ENCODE data around the gene MCU. TPM values are rescaled to one million over a fixed set of nuclear protein-coding genes. Genes with fewer than 3 reads are reported as not detected.

Gene MCU
- polyA plus RNA-seq, 1 donor from 2014 or later, result 22.9 TPM

DNA sequence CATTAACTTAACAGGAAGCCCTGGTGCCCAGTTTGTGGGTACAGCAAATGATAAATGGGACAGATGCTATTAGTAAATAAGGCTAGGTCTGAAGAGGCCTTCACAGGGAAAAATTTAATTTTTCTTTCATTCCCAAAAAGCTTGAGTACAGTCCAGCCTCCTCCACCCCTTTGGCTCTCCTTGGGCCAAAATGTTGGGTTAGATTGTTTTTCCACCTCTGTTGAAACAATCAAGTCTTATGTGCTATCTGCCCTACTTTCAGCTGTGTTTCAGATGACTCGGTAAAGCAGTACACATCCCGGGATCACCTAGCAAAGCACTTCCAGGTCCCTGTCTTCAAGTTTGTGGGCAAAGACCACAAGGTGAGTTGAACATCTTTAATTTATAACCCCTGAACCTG is 238.3 kb downstream of the MCU start:
- Histone ChIP-seq H3F3A (ENCODE audit: insufficient read depth, low read length, poor library complexity, severe bottlenecking) (no peaks in the 10 kb centered on the region), H2AFZ (ENCODE audit: low read depth, low read length) (no peak overlapping the region), H4K20me1 (ENCODE audit: insufficient read depth) (no peaks in the 10 kb centered on the region), H3K4me3 (ENCODE audit: low read length) (no peak overlapping the region), H3K9ac (ENCODE audit: low read length) (no peak overlapping the region), H3K4me2 (ENCODE audit: low read length) (no peak overlapping the region), H3K9me2 (ENCODE audit: insufficient read depth, low read length) (no peaks in the 10 kb centered on the region), H3K27me3 (ENCODE audit: insufficient read depth, low read depth, low read length) (no peaks in the 10 kb centered on the region), H3K9me3 (ENCODE audit: low read length) (no peaks in the 10 kb centered on the region), H3K27ac (ENCODE audit: low read length) (no peak overlapping the region), H3K36me3 (ENCODE audit: insufficient read depth, low read length) (no peaks in the 10 kb centered on the region), H3K79me2 (replicated peaks; ENCODE audit: insufficient read depth, low read length) (no peaks in the 10 kb centered on the region)
- no peak for TF ChIP-seq RAD21 (conservative IDR thresholded peaks at IDR 0.05)
- TF ChIP-seq, protein P1, sequence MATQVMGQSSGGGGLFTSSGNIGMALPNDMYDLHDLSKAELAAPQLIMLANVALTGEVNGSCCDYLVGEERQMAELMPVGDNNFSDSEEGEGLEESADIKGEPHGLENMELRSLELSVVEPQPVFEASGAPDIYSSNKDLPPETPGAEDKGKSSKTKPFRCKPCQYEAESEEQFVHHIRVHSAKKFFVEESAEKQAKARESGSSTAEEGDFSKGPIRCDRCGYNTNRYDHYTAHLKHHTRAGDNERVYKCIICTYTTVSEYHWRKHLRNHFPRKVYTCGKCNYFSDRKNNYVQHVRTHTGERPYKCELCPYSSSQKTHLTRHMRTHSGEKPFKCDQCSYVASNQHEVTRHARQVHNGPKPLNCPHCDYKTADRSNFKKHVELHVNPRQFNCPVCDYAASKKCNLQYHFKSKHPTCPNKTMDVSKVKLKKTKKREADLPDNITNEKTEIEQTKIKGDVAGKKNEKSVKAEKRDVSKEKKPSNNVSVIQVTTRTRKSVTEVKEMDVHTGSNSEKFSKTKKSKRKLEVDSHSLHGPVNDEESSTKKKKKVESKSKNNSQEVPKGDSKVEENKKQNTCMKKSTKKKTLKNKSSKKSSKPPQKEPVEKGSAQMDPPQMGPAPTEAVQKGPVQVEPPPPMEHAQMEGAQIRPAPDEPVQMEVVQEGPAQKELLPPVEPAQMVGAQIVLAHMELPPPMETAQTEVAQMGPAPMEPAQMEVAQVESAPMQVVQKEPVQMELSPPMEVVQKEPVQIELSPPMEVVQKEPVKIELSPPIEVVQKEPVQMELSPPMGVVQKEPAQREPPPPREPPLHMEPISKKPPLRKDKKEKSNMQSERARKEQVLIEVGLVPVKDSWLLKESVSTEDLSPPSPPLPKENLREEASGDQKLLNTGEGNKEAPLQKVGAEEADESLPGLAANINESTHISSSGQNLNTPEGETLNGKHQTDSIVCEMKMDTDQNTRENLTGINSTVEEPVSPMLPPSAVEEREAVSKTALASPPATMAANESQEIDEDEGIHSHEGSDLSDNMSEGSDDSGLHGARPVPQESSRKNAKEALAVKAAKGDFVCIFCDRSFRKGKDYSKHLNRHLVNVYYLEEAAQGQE (IDR thresholded peaks at IDR 0.05; ENCODE audit: borderline replicate concordance), result no peak

GRCh38 chr10:72932259-72933015 is 240.5 kb downstream of the MCU start:
- H3K79me2 ChIP-seq (replicated peaks; ENCODE audit: insufficient read depth, low read length), result no peaks in the 10 kb centered on the region
- H4K20me1 ChIP-seq (ENCODE audit: insufficient read depth), result no peaks in the 10 kb centered on the region
- H3K9ac ChIP-seq (ENCODE audit: low read length), result no peak overlapping the region
- no peak overlapping the region for H3K4me2 ChIP-seq (ENCODE audit: low read length)
- TF ChIP-seq, protein P1 (IDR thresholded peaks at IDR 0.05; ENCODE audit: borderline replicate concordance), result no peak
- TF ChIP-seq EP300 (conservative IDR thresholded peaks at IDR 0.05; ENCODE audit: poor library complexity, severe bottlenecking), result no peak
- no peaks in the 10 kb centered on the region for H3K36me3 ChIP-seq (ENCODE audit: insufficient read depth, low read length)
- H3K9me2 ChIP-seq (ENCODE audit: insufficient read depth, low read length), result no peaks in the 10 kb centered on the region
- no peak overlapping the region for H2AFZ ChIP-seq (ENCODE audit: low read depth, low read length)
- no peak overlapping the region for H3K4me3 ChIP-seq (ENCODE audit: low read length)
- no peak overlapping the region for H3K27ac ChIP-seq (ENCODE audit: low read length)
- H3K9me3 ChIP-seq (ENCODE audit: low read length), result no peaks in the 10 kb centered on the region
- no peaks in the 10 kb centered on the region for H3K27me3 ChIP-seq (ENCODE audit: insufficient read depth, low read depth, low read length)
- H3F3A ChIP-seq (ENCODE audit: insufficient read depth, low read length, poor library complexity, severe bottlenecking), result no peaks in the 10 kb centered on the region

DNA sequence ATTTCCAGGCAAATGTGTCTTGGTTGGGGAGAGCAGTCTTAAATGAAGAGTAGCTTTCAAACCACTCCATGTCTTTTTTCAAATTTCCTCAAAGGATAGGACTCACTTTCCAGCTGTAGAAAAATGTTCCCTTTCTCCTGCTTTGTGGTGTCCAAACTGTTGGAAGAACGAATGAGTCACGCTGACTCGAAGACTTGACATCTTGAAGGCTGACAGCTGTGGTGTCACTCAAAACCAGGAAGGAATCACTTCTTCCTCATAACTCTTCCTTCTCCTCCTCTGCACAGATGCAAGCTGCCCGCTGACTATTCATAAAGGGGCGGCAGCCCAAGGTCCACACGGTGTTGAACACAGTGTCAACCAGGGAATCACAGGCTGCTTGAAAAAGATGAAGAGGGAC is 243.4 kb downstream of the MCU start:
- Histone ChIP-seq H2AFZ (ENCODE audit: low read depth, low read length) (no peak overlapping the region), H3K9ac (ENCODE audit: low read length) (no peak overlapping the region), H4K20me1 (ENCODE audit: insufficient read depth) (no peaks in the 10 kb centered on the region), H3K27ac (ENCODE audit: low read length) (no peak overlapping the region), H3K4me3 (ENCODE audit: low read length) (no peak overlapping the region), H3K27me3 (ENCODE audit: insufficient read depth, low read depth, low read length) (no peaks in the 10 kb centered on the region), H3F3A (ENCODE audit: insufficient read depth, low read length, poor library complexity, severe bottlenecking) (no peaks in the 10 kb centered on the region), H3K36me3 (ENCODE audit: insufficient read depth, low read length) (no peaks in the 10 kb centered on the region), H3K79me2 (replicated peaks; ENCODE audit: insufficient read depth, low read length) (no peaks in the 10 kb centered on the region), H3K9me2 (ENCODE audit: insufficient read depth, low read length) (no peaks in the 10 kb centered on the region), H3K9me3 (ENCODE audit: low read length) (no peaks in the 10 kb centered on the region), H3K4me2 (ENCODE audit: low read length) (no peak overlapping the region)
- TF ChIP-seq EP300 (conservative IDR thresholded peaks at IDR 0.05; ENCODE audit: poor library complexity, severe bottlenecking) (no peak), SMC3 (conservative IDR thresholded peaks at IDR 0.05; ENCODE audit: poor library complexity) (no peak)

Small RNA genes lying within 50 kb of the gene (small RNA-seq; reads per million reads assigned to genes)
- gene MIR4676 (0 to 0.49 (median 0) reads per million in 3 experiments), gene RF00019 (0 to 1.2 (median 0) reads per million in 3 experiments)

Other genes with a start within 250 kb of the MCU start
- gene MICU1, start 66.1 kb upstream of the MCU start, polyA plus RNA-seq, result 78.3 and 86.0 TPM in 2 replicates
- not detected in 2 replicates for gene OIT3, start 201.6 kb downstream of the MCU start, polyA plus RNA-seq

Measured in neural cell (in vitro differentiated cells).